Measurements from ENCODE around the gene OSR1. TPM values are rescaled to one million over a fixed set of nuclear protein-coding genes. Genes with fewer than 3 reads are reported as not detected.

The OSR1 gene
- total RNA-seq, 1 experiment from 2014 or later, result 2.6 TPM

DNA sequence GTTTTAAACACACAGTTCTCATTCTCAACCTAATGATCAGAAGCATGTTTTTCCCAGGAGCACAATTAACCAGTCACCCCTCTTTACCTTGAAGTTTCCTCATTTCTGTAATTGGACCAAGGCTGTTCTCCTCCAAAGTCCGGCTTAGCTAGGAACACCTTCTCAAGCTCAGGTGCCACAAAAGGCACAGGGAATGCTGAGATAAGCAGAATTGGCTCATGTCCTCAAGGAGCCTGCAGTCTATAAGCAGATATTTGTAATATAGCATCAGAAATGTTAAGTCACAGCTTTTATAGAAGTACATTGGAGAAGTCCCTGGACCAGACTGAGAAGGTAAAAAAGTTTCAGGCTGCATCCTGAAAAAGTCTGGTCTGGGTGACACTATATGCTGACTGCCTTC, 20.7 kb downstream of the OSR1 start:
- TF ChIP-seq EZH2phosphoT487 (IDR thresholded peaks at IDR 0.05; ENCODE audit: borderline replicate concordance) (no peak), ZFX (IDR thresholded peaks at IDR 0.05) (no peak), POLR2A (IDR thresholded peaks at IDR 0.05; ENCODE audit: borderline replicate concordance, extremely low read depth, insufficient read depth, insufficient read length) (no peak), SIN3A (IDR thresholded peaks at IDR 0.05; ENCODE audit: low read depth) (no peak), CEBPB (IDR thresholded peaks at IDR 0.05; ENCODE audit: low read depth) (no peak), ZNF274 (IDR thresholded peaks at IDR 0.05; ENCODE audit: low read depth, low read length) (no peak), JUND (IDR thresholded peaks at IDR 0.05) (no peak), EZH2 (IDR thresholded peaks at IDR 0.05) (no peak), CBX3 (IDR thresholded peaks at IDR 0.05; ENCODE audit: low read depth) (no peak), ZBTB33 (IDR thresholded peaks at IDR 0.05; ENCODE audit: extremely low read depth, insufficient replicate concordance, low read length) (no peak), SRF (IDR thresholded peaks at IDR 0.05; ENCODE audit: low read depth) (no peak), POLR2AphosphoS5 (IDR thresholded peaks at IDR 0.05; ENCODE audit: low read depth, low read length) (no peak), EGR1 (IDR thresholded peaks at IDR 0.05; ENCODE audit: low read depth) (no peak), TCF7L2 (IDR thresholded peaks at IDR 0.05; ENCODE audit: borderline replicate concordance, extremely low read depth, insufficient read depth, insufficient read length) (no peak), ELF1 (IDR thresholded peaks at IDR 0.05; ENCODE audit: borderline replicate concordance, low read depth) (no peak)
- TF ChIP-seq, protein P1, sequence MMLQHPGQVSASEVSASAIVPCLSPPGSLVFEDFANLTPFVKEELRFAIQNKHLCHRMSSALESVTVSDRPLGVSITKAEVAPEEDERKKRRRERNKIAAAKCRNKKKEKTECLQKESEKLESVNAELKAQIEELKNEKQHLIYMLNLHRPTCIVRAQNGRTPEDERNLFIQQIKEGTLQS (IDR thresholded peaks at IDR 0.05), result no peak
- TF ChIP-seq, protein P2, sequence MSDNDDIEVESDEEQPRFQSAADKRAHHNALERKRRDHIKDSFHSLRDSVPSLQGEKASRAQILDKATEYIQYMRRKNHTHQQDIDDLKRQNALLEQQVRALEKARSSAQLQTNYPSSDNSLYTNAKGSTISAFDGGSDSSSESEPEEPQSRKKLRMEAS (IDR thresholded peaks at IDR 0.05), result no peak
- TF ChIP-seq, protein P3, sequence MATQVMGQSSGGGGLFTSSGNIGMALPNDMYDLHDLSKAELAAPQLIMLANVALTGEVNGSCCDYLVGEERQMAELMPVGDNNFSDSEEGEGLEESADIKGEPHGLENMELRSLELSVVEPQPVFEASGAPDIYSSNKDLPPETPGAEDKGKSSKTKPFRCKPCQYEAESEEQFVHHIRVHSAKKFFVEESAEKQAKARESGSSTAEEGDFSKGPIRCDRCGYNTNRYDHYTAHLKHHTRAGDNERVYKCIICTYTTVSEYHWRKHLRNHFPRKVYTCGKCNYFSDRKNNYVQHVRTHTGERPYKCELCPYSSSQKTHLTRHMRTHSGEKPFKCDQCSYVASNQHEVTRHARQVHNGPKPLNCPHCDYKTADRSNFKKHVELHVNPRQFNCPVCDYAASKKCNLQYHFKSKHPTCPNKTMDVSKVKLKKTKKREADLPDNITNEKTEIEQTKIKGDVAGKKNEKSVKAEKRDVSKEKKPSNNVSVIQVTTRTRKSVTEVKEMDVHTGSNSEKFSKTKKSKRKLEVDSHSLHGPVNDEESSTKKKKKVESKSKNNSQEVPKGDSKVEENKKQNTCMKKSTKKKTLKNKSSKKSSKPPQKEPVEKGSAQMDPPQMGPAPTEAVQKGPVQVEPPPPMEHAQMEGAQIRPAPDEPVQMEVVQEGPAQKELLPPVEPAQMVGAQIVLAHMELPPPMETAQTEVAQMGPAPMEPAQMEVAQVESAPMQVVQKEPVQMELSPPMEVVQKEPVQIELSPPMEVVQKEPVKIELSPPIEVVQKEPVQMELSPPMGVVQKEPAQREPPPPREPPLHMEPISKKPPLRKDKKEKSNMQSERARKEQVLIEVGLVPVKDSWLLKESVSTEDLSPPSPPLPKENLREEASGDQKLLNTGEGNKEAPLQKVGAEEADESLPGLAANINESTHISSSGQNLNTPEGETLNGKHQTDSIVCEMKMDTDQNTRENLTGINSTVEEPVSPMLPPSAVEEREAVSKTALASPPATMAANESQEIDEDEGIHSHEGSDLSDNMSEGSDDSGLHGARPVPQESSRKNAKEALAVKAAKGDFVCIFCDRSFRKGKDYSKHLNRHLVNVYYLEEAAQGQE (IDR thresholded peaks at IDR 0.05; ENCODE audit: low read depth), result no peak
- TF ChIP-seq, protein P4, sequence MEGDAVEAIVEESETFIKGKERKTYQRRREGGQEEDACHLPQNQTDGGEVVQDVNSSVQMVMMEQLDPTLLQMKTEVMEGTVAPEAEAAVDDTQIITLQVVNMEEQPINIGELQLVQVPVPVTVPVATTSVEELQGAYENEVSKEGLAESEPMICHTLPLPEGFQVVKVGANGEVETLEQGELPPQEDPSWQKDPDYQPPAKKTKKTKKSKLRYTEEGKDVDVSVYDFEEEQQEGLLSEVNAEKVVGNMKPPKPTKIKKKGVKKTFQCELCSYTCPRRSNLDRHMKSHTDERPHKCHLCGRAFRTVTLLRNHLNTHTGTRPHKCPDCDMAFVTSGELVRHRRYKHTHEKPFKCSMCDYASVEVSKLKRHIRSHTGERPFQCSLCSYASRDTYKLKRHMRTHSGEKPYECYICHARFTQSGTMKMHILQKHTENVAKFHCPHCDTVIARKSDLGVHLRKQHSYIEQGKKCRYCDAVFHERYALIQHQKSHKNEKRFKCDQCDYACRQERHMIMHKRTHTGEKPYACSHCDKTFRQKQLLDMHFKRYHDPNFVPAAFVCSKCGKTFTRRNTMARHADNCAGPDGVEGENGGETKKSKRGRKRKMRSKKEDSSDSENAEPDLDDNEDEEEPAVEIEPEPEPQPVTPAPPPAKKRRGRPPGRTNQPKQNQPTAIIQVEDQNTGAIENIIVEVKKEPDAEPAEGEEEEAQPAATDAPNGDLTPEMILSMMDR (IDR thresholded peaks at IDR 0.05 in 2 of 3, conservative IDR thresholded peaks at IDR 0.05 in 1 of 3; ENCODE audit: borderline replicate concordance in 1 of 3, insufficient read depth in 1 of 3, low read depth in 2 of 3, low read length in 2 of 3), result no peak
- H3K4me3 ChIP-seq (replicated peaks in 1 of 2; ENCODE audit: low read depth in 1 of 2, low read length in 2 of 2), result no peak overlapping the region
- H3K9me3 ChIP-seq (ENCODE audit: control insufficient read depth in 1 of 2, insufficient read depth in 1 of 2, low read depth in 1 of 2, low read length in 2 of 2), result no peaks in the 10 kb centered on the region
- ChIA-PET CTCF (no interaction called here), POLR2A (no interaction called here), RAD21 (ENCODE audit: low non-redundant PET in 1 of 2, low total read pairs in 2 of 2, uncharacterized antibody in 2 of 2, unreplicated experiment in 2 of 2) (interaction anchor here in 1 of 2 experiments (0.6 kb wide), 1 partner anchor 108 kb away, joined by 3 read pairs; no protein-coding TSS in a partner anchor)
- H3K27me3 ChIP-seq (ENCODE audit: insufficient read depth, low read length), result no peaks in the 10 kb centered on the region
- no peaks in the 10 kb centered on the region; the same call in 1 of the 2 replicates for H4K20me1 ChIP-seq (ENCODE audit: insufficient read depth)
- BruUV-seq (replicated peaks), result no TSS peak
- H3K9me2 ChIP-seq (ENCODE audit: insufficient read depth), result no peaks in the 10 kb centered on the region
- no peaks in the 10 kb centered on the region for H3K36me3 ChIP-seq (ENCODE audit: control insufficient read depth in 1 of 2, insufficient read depth in 2 of 2, low read length in 2 of 2)
- no peak overlapping the region for H2AFZ ChIP-seq (ENCODE audit: low read depth, low read length, poor library complexity, severe bottlenecking)
- H3K4me2 ChIP-seq (ENCODE audit: low read length), result no peak overlapping the region
- H3K27ac ChIP-seq (ENCODE audit: low read depth, low read length), result no peak overlapping the region
- DNase-seq (ENCODE audit: low read depth, low spot score) (no peak), ATAC-seq (no peak)
- no peak overlapping the region for H3K9ac ChIP-seq (ENCODE audit: low read length)
- H3K79me2 ChIP-seq (ENCODE audit: insufficient read depth, low read length), result no peaks in the 10 kb centered on the region
- no peaks in the 10 kb centered on the region for H3K4me1 ChIP-seq (ENCODE audit: control insufficient read depth in 1 of 2, insufficient read depth in 2 of 2, low read length in 2 of 2)
- intact Hi-C loops (cut with micrococcal nuclease), result no loop called here

All from HCT116 (cell line).